Stimulated activated CD4-positive, alpha-beta T cell treated with anti-CD3 and anti-CD28 coated beads, Interleukin-15, amount 100 ng/mL, for 1 hour (primary cell): ENCODE measurements around the gene CSRNP2.
"Not testable (repeated sequence)": the region's sequence is repeated elsewhere in the genome, so short reads cannot be mapped to it uniquely, and the experiment has no call there.

ENCODE experiments used
- DNase-seq, 2 donors: peaks; one replicate each; pipeline ENCODE4 v3.0.0-alpha.2; 2020; ENCODE audit warnings: low read depth in 1 of 2, low spot score in 1 of 2

CSRNP2 gene

DNA sequence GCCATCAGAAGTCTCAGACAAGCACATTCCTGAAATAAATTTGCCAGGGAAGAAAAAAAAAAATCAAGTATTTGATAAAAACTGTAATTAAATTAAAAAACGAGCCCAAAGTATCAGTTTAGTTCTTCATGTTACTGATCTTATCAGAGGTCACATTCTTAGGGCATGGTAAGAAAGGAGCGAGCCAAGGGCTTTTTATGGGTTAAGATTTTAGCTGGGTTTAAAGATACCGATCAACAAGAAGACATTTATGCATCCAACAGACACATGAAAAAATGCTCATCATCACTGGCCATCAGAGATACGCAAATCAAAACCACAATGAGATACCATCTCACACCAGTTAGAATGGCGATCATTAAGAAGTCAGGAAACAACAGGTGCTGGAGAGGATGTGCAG is 5.0 kb downstream of the CSRNP2 start:
- DNase-seq, result not testable (repeated sequence)

DNA sequence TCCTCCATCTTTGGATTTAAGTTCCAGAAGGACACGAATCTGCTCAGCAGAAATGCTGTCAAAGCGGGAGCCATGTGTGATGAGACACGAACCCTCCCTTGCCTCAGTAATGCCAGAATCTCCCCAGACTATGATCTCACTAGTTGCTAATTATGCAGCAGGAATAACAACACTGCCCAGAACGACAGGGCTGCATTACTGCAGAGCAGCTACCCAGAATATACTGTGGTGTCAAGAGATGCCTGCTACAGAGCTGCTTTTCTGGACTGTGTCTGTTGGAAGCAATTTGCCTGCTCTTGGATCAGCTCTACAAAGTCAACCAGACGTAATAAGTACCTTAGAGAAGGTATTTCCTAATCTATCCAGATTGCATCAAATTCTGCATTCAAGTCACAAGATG is 5.5 kb downstream of the CSRNP2 start:
- DNase-seq, result no peak

DNA sequence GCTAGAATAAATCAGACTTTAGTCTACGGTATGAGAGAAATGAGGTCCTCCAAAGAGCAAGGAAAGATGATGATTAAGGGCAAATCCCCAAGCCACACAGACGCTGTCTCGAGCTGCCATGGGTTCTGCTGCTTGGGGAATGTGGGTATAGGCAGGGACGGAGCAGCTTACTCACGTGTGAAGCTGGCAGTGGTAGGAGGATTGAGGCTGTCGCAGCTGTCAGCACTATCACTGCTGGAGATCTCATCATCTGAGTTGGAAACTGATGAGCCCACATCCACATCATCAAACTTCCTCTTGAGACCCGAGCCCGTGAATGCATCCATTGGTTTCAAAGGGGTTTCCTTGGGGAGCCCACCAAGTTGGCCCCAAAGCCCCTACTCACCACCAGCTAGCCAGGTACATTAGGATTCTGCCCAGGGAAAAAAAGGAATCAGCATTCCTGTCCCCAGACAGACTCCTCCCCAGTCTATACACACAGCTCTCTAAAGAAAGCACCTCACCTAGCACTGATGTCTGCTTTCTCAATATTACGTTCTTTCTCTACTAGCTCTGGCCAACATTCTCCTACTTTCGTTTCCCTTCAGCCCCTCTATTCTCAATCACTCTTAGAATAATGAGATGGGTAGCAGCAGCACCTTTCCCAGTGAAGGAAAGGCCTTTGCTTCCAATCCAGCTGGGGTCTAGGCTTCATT is 7.0 kb downstream of the CSRNP2 start:
- DNase-seq, result no peak

DNA sequence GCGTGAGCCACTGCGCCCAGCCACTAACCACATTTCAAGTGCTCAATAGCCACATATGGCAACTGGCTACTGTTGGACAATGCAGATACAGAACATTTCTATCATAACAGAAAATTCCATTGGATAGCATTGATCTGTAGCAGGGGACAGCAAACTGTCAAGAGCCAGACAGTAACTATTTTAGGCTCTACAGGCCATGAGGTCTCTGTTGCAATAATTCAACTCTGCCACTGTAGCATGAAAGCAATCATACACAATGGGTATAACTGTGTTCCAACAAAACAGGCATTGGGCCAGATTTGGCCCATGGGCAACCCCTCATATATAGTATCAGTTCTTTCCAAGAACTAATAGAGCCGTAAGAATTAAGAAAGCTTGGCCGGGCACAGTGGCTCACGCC is 8.0 kb downstream of the CSRNP2 start:
- DNase-seq, result no peak

DNA sequence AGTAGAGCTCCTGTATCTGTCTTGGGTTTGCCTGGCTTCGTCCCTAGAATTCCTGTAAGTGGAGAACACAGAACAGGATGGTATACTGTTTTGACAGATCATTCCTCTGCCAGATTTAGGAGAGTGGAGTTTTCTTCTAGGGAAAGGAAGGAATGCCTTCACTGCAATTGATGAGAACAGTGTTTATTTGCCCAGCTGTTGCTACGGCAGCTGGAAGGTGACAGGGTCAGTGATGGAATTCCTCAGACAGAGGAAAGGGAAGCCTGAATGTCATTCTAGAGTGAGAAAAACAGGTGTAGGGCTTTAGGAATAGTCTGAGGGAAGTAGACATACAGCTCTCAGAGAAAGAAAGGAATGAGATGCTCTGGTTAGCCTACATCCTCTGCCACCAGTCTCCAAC is 11.7 kb downstream of the CSRNP2 start:
- no peak for DNase-seq

DNA sequence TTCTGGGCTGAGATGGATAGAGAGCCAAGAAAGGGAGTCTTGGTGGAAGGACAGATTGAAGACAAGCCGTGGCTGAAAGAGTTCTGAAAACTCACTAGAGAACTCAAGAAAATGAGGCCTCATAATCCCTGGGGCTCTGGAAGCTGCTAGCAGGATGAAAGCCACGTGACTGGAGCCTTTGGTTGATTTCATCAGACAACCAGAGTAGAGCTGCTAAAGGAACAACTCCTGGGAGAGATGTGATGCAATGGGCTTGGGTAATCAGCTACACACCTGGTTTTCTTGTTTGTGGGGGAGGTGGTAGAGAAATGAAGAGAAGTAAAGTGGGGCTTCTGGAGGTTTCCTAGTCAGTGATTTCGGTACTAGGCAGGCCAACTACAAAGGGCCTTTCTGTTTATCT is 13.4 kb downstream of the CSRNP2 start:
- no peak for DNase-seq

DNA sequence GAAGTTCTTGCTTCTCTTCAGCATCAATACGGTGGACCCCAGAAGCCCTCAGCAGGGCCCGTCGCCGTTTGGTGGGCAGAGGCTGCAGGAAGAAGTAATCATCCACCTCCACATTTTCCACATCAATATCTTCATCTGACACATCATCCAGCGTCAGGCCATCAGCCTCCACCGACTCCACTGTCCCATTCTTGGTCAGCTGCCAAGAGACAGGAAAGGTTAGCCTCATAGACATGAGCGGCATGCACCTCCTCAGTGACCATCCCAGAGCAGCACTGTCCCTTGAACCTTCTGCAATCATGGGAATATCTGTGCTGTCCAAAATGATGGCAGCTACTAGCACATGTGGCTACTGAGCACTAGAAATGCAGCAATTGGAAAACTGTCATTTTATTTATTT is 15.6 kb downstream of the CSRNP2 start:
- no peak for DNase-seq

DNA sequence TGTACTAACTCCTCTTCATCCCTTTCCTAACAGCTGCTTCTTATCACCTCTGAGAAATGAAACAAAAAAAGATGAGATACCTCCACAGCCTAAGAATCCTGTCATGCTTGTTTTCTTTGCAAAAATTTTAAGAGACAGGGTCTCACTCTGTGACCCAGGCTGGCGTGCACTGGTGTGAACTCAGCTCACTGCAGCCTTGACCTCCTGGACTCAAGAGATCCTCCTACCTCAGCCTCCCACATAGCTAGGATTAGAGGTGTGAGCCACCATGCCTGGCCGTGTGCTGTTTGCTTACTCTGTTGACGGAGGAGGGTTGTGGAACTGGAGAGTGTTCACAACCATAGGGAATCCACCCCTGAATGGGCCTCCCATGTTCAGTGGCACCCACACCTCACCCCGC is 16.2 kb downstream of the CSRNP2 start:
- no peak for DNase-seq

DNA sequence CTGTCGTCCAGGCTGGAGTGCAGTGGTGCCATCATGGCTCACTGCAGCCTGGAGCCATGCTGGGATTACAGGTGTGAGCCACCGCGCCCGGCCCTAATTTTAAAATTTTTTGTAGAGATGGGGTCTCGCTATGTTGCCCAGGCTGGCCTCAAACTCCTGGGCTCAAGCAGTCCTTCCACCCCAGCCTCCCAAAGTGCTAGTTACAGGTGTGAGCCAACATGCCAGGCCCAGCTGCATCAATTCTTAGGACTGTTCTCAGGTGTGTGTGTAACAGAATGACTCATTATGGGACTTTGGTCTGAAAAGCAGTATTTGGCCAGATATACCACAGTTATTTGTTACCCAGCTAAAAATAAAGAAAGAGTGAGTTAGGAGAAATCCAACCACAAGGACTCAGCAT is 17.9 kb downstream of the CSRNP2 start:
- DNase-seq, result no peak

DNA sequence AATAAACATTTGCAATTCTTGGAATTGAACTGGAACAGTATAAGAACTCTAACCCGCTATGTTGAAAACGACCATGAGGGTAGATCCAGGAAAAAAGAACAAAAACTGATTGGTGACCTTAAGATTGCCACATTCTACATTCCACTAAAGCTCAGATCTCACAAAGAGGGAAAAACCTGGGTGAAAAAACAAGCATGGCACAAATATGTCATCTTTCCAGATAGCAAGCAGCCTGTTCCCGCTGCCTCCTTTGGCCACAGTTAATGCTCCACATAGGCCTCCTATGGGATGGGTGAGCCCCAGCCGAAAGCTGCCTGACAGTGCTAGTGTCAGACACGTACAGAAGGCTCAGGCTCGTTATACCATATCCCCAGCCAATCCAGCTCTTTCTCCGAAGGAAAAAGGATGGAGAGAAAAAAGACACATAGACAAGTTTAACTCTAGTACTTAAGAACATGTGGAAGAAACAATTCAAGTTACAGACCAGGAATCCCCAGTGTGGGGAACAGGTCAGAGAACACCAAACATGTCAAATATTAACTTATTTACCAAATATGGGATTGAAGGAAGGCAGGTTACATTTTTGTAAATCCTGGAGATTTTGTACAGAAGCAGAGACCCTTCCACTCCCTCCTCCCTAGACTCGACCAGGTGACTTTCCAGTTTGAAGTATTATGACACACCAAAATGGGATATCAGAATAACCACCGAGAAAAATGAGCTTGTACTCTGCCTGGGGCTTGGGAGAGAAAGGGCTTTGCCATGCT is 20.6 kb downstream of the CSRNP2 start:
- no peak for DNase-seq

DNA sequence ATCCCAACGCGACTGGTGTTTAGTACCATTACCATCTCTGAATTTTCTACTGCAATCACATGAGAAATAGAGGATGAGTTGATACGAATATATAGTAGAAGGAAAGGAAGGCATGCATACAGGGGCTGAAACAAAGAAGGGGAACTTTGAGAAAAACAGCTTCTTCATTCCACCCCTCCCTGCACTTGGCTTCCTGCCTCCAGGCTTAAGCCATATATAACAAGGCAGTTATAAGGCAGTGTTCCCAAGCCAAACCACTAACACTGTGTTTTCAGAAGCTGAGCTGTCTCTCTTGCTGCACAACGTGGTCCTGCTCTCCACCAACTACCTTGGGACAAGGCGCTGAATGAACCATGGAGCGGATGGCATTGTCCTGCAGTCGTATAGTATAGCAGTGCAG is 24.3 kb downstream of the CSRNP2 start:
- DNase-seq, result no peak

DNA sequence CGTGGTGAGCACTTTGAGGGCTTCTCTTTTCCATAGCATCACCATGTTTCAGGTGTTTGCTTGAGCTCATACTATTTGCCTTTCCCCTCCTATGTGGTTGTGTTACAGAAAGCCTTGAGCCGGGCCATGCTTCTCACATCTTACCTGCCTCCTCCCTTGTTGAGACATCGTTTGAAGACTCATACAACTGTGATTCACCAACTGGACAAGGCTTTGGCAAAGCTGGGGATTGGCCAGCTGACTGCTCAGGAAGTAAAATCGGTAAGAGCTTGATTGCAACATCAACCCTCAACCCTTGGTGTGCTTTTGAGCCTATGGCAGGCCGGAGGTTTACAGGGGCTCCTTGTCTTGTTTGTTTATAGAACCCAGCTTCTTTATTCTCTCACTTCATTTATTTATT is 27.2 kb downstream of the CSRNP2 start:
- DNase-seq, result no peak

DNA sequence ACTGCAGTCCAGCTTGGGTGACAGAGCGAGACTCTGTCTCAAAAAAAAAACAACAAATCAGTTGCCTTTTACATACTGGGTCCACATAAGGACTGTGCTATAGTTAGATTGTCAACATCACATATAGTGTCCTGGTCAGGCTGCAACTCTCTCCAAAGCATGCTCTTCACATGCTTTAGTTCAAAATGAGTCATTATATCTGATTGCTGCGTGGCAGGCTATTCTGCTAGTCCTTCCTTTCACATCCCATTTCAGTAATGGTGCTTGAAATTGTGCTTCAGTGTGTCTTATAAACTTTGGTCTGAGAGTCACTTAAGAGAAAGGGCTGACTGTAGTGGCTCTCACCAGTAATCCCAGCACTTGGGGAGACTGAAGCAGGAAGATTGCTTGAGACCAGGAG is 28.3 kb downstream of the CSRNP2 start:
- no peak for DNase-seq

DNA sequence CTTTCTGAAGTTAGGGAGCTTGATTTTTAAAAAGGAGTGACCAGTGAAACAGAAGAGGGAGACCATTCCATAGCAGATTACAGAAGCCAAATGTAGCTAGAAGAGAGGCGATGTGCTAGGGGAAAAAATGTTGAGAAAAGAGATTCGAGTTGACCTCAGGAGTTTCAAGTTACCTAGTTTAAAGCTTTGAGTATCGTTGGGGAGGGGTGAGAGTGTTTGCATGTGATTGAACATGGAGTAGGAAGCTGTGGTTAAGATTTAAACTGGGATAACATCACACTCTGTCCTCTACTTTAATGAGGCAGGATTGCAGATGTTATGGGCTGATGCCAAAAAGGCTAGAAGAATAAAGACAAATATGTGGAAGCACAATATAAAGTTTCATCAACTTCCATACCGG is 31.6 kb downstream of the CSRNP2 start:
- no peak for DNase-seq

DNA sequence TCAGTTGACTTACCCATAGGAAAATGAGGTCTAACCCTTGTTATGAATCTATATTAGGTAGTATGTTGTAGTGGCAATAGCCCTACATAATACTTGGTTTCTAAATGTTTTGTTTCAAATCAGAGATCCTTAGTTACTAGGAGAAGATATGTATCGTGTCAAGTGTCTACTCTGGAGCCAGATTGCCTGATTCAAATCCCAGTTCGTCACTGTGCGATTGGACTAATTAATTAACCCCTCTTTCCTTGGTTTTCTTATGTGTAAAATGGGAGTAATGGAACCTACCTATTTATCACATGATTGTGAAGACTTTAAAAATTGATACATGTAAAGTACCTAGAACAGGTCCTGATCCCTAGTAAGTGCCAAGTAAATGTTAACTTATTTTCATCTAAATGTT is 33.9 kb downstream of the CSRNP2 start:
- DNase-seq, result no peak

DNA sequence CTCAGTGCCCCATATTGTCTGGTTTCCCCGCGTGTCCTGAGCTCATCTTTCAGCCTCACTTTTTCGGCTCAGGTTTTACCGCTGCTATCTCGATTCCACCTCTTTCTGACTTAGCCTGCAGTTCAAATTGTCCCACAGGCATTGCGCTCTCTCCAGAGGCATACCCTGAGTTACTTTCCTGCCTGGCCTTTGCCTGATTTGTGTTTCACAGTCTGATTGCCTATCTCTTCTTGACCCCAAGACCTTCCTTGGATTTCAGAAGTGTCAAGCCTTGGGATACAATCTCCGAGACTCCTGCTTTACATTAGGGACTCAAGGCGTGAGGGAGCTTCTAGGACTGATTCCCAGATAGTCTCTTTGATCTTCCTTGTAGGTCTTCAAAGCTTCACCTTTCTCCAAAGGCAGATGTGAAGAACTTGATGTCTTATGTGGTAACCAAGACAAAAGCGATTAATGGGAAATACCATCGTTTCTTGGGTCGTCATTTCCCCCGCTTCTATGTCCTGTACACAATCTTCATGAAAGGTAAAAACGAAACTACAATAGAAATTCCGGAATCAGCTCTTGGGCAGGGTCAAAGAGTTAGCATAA is 34.6 kb downstream of the CSRNP2 start:
- DNase-seq, result no peak

DNA sequence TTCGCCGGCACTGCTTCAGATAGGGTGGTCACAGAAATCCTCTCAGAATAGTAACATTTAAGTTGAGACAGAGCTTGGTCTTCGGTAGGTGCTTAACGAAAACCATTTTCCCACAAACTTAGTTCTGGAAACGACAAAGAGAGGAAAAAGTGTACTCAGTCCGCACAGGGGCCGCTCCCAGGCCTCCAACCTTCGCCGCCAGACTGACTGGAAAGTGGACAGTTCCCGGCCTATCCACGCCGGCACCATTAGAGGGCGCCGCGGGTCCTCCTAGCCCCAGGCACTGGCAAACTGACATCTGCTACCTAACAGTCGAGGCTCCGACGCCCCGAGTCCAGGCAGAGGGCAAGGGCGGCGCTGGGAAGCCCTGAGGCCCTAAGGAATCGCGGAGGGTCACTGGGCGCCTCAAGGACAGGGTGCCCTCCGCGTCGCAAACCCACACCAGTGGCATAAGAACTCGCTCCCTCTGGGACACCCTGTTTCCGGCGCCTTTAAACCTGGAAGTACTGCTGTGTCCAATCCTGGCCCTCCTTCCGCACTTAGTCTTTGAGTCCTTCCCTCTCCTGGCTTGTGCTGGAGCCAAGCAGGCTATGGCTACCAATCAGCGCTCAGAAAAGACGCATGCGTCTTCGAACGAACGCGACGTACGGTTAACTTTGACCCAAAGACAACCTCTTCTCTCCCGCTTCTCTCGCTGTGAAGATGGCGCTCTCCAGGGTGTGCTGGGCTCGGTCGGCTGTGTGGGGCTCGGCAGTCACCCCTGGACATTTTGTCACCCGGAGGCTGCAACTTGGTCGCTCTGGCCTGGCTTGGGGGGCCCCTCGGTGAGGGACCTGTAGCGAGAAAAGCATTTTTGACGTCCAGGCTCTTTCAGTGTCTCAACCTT is 35.5 kb downstream of the CSRNP2 start, which contains the start of gene LETMD1:
TSS of gene LETMD1 (plus strand) at position 673 of the 886 bp plus-strand sequence. CDS start at position 703, 30 bp downstream.
- DNase-seq, result peak; percentile 77 to 79

DNA sequence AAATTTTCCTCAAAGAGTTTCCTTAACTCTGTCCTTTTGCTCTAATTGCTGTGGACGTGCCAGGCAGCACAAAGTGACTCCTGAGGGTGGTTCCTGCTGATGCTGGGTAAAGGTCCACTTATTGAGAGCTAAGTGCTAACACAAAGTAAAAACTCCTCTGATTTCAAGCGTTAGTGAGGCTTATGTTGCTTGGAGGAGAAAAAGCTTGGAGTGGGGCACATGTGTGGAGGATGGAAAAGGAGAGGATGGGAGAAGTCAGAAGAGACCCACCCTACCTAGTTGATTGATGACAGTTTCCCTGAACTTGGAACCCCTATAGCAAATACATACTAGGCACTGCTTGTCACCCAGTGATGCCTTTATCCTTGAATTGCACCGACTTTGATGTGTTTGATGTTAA is 47.1 kb downstream of the CSRNP2 start:
- DNase-seq, result no peak

DNA sequence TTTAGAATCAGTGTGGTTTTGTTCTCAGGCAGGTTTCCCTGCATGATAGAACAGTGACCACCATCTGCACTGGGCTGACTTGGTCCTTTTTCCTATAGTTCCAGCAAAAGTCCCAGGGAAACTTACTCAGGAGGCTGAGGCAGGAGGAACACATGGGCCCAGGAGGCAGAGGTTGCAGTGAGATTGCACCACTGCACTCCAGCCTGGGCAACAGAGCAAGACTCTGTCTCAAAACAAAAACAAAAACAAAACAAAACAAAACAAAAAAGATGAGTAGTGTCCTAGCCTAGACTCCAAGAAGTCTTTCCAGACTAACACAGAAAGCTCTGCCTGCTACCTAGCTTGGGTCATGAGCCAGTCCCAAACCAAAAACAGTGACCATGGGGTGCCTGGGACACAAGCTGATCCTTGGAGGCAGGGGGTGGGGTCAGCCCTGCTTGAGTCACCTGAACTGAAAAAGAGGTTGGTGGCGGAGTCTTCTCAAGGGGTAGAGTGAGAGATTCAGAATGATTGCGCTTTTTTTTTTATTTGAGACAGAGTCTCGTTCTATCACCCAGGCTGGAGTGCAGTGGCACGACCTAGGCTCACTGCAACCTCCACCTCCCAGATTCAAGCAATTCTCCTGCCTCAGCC is 49.8 kb downstream of the CSRNP2 start:
- DNase-seq, result no peak

DNA sequence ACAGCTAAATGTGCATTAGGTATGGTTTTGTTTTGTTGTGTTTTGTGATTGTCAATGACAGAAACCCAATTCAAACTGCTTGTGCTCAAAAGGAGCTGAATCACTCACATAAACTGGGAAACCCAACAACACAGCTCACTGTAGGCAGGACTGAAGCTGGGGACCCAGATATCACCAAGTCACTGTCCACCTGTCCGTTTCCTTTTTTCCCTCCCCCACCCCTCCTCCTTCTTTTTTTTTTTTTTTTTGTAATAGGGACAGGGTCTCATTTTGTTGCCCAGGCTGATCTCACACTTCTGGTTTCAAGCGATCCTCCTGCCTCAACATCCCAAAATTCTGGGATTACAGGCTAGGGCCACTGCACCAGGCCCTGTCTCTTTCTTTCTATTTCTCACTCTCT is 50.3 kb downstream of the CSRNP2 start:
- no peak for DNase-seq

DNA sequence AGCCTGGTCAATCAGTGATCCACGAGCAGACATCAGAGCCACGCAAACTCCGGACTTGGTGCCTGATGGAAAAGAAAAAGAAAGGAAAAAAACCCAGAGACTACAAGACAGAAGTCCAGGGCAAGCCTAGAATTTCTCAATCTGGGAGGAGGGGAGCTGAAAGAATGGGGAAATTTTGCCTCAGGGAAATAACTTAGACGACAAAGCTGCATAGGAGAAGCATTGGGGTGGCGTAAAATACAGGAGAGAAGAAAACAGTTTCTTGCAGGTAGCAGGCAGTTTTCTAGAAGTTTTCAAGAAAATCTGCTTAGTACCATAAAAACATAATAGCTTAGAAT is 54.6 kb downstream of the CSRNP2 start:
- DNase-seq, result no peak
